GM19467 (cell line): ENCODE measurements around the gene WDR37.

ENCODE experiments used
- ATAC-seq: cut with Tn5 transposase; IDR thresholded peaks from one replicate; pipeline ENCODE4 v1.9.1; 2021; ENCODE audit warnings: mild to moderate bottlenecking, moderate library complexity; ENCODE audit not compliant: unreplicated experiment

The WDR37 gene

DNA sequence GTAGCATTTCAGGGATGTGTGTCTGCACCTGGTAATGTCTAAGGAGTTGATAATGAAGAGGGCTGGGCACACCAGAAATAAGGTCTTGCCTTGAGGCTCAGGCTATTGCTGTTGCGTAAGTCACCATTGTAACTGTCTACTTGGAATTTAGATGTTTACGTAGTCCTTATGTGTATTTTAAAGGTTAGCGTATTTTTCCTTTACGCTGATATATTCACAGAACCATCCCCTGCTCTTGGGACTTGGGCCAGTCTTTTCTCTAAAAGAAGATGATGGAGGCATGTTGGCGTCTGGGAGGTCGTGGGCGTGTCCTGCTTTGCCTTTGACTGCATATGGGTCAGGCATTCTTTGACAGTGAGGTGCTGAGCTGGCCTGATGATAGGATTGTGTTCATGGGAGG is 14.7 kb downstream of the WDR37 start:
- no peak for ATAC-seq

DNA sequence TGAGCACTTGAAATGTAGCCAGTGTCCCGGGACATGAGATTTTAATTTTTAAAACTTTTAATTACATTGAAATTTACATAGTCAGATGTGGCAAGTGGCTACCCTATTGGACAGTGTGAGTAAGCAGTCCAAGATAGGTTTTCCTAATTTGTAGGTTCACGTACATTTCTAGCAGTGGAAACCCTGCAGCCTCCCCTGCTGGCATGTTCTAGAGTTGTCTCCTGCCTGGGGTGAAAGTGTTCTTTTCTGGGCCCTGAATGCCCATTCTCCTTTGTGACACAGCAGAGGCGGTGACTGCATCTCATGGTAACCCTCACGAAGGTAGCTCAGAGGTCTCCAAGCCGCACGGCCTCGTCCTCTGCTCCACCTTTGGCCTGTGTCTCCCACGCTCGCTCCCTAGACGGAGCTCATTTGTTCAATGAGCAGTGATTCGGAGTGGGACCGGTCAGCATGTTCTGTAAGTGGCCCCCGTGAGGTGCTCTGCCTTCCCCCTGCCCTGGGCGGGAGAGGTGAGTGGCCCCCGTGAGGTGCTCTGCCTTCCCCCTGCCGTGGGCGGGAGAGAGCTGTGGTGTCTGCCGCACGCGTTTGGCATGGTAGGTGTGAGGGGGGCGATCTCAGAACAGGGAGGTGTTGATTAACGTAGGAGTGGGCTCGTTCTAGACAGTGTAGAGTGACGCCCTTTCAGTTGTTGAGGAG is 18.0 kb downstream of the WDR37 start:
- no peak for ATAC-seq

DNA sequence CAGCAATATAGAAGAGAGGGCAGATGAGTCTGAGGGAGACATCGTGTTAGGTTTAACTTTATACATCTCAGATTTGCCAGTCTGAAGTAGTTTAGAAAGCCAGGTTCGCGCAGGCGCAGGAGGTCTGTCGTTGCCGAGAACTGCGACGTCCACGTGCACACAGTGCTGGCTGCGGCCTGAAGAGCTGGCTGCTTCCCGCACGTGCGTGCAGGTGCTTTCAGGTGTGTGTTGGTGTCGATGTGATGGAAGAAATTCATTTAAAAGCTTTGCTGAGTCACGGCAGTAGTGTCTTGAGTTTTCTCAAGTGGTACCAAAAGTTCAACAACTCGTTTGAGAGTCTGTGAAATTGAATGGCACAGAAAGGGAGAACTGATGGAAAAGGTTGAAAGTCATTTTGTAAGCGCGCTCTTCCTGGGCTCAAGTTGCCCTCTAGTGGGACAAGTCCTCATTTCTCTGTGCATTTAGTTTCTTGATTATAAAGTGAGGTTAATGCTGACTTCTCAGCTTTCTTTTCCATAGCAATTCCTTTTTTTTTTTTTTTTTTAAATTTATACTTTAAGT is 18.6 kb downstream of the WDR37 start:
- no peak for ATAC-seq

DNA sequence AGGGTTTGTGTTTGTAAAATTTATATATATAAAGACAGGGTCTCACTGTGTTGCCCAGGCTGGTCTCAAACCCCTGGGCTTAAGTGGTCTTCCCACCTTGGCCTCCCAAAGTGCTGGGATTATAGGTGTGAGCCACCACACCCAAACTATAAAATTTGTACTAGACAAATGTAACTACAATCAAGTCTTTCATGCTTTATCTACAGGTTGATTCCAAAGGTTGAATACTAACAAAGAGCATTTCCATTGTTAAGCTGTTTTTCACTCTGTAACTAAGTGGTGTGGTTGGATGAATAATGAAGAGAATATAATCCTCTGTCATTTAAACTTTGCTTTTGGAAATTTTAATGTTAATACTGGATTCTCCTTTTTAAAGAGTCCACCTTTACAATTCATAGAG is 22.5 kb downstream of the WDR37 start:
- no peak for ATAC-seq

DNA sequence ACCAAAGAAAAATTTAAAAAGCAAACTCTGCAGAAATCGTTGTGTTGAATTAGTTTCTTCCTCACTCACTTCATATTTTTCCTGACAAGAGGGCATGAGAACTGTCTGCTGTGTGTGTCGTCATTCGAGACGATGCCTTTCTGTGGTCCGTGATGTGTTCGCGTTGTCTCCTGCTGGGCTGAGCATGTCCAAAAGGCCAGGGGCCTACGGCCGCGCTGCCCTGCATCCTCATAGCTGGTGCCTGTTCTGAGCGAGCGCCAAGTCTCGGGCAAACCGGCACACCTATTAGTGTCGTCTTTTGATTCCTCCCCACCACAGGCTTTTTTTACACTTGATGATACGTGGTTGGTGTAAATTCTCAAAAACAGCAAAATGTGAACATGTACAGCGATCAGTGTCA is 27.4 kb downstream of the WDR37 start:
- ATAC-seq: no peak

DNA sequence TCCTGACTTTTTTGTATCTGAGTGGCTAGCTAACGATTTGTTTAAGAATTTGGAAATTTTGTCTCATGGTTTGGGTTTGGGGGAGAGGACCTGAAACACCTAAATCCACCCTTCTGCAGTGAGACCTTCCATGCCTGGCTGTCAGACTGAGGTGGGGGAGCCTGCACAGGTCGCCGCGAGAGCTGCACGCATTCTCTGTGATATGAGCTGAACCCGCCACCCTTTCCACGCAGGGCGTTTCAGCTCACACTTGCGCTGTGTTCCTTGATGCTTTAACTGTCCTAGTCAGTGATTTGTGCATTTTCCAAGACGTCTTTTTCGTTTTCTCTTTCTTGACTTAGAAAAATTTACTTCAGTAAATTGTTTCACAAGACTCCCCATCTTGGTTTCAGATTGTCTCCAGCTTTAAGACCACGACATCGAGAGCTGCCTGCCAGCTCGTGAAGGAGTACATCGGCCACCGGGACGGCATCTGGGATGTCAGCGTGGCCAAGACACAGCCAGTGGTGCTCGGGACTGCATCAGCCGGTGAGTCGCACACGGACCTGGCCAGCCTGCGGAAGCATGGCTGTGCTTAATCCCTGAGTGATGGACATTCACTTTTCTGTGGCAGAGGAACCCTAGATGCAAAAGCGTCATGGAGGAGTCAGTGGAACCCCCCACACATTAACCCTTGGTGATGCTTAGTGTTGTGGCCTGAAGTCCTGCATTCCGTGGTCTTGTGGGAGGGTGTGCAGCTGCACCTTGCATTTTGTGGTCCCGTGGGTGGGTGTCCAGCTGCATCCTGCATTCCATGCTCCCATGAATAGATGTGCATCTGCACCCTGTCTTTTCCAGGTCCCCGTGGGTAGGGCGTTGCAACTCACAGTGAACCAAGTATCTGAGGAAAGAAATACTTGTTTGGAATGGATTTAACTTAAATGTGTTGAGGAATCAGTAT is 28.1 kb downstream of the WDR37 start:
- ATAC-seq: no peak

DNA sequence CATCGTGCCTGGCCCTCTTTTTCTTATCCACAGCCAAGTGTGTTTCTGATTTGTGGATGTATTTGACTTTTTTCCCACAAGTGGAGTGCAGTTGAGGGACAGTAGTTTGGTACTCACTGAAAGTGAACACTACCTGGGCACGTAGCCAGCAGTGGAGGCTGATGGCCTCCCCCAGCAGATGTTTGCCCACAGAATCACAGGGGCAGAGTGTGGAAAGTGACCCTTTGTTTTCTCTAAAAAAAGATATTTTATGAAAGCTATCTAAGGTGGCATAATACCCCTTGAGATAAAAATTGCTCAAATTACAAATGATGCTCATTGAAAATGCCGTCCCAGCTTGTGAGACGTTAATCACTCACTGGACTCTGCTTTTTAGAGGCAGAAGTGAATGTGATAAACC is 29.1 kb downstream of the WDR37 start:
- no peak for ATAC-seq

DNA sequence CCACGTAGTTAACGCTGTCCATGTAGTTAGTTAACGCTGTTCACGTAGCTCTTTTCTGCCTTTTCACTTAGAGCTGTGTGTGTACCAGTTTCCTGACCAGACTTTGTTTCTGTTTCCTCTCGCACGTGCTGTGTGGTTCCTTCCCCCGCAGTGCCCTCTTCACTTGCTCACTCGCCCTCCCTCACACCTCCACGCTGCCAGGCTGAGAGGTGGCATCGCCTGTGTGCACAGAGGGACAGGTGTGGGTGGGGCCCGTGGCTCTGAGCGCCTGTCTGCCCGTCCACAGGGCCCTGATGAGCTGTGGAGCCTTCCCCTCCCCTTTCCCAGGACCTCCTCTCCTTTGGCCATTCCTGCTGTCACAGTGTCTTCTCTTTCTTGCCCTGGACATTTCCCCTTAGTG is 30.6 kb downstream of the WDR37 start:
- ATAC-seq: no peak

DNA sequence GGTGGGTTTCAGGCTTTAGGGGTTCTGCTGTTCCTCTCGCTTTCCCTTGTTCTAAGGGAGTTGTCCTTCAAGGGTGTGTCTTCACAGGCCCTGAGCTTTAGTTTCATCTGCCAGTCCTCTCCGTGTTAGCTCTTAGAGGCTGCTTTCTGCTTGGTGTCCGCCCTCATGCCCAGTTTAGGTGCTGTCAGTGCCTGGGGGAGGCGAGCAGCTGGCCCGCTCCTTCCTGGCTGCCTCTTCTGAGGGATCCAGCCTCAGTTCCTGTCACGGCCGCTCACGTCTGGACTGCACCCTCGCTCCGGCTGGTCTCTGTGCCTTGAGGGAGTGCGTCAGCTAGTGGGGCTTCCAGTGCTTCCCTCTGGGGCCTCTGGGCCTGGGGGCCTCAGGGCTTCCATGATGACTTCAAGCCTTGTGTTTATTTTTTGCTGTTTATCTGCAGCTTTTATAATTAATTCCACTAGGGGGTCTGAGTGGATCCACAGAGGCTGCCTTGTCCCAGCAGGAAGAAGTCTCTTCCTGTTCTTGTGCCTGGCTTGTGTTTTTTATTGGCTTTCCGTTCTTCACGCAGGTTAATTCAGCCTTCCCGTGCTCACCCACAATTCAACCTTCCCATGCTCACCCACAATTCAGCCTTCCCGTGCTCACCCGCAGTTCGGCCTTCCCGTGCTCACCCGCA is 33.0 kb downstream of the WDR37 start:
- ATAC-seq: no peak

DNA sequence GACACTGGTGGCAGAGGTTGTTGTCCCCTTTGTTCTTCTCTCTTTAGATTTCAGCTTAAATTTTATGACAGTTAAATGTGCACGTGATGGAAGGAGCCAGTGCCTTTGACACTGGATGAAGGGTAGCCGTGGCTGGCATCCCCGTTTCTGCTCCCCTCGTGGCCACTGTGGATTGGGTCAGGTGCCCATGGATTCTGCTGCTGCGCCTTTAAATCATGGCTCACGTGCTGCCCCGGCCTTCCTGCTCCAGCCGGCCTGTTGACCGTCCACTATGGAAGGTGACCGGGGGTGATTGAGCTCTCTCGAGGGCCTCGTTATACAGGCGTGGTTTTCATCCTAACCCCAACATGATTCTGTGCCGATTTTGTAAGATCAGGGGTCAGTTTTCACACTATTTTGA is 34.5 kb downstream of the WDR37 start:
- ATAC-seq: no peak

DNA sequence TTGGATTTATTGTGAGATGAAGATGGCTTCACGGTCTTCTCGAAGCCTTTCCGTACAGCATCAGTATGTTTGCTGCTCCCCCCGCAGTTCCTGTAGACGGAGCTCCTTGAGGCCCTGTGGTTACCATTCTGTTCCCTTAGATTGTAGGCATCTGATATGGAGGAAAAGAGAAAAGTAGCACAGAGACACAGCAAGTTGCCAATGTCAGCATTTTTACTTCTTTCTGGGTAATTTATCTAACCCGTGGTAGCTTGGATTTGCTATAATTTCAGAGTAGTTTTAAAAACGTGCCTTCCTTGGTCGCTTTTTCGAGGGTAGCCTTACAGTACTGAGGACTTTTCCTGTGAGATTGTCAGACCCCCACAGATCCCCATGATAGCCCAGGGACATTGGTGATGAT is 37.5 kb downstream of the WDR37 start:
- no peak for ATAC-seq

DNA sequence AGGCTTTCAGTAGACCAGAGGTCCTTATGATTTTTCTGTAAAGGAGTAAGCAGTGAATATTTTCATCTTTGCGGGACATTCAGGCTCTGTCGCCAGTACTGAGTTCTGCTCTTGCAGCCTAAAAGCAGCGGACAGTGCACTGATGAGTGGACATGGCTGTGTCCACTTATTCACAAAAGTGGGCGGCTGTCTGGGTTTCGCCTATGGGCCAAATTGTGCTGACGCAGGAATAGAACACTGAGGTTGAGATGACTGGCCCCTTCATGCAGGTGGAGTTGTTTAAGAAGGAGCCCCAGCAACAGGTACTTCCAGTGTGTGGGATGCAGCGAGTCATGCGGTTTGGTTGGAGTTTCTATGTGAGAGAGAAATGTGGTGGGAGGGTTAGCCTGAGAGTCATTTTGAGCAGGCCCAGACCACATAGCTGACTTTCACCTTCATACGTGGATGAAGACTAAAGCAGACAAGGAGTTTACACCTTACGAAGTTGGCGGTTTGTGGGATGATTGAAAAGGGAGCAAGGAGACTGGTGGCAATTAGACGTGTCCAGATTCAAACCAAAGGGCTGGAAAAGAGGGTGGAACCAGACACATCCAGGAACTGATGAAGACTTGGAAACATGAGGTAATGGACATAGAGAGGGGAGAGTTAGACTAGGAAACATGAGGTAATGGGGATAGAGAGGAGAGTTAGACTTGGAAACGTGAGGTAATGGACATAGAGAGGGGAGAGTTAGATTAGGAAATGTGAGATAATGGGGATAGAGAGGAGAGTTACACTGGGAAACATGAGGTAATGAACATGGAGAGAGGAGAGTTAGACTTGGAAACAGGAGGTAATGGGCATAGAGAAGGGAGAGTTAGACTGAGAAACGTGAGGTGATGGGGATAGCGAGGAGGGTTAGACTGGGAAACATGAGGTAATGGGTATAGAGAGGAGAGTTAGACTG is 38.2 kb downstream of the WDR37 start:
- ATAC-seq: no peak

DNA sequence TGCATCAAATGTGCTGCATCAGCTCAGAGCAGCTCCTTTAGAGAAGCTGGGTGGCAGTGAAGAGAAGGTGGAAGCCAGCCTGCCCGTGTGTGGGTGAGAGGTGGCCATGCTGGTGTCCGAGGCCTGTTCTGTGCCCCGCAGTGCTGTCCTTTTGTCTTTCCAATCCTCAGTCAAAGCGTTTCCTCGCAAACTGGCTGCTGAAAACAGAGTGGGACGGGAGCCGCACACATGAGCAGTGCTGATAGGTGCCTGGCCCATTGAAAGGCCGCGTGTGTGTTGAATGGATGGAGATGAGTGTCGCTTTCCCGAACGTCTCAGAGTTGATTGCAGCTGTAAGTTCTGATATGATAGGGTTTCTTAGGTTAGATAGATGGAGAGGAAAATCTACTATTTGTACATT is 39.3 kb downstream of the WDR37 start:
- no peak for ATAC-seq

DNA sequence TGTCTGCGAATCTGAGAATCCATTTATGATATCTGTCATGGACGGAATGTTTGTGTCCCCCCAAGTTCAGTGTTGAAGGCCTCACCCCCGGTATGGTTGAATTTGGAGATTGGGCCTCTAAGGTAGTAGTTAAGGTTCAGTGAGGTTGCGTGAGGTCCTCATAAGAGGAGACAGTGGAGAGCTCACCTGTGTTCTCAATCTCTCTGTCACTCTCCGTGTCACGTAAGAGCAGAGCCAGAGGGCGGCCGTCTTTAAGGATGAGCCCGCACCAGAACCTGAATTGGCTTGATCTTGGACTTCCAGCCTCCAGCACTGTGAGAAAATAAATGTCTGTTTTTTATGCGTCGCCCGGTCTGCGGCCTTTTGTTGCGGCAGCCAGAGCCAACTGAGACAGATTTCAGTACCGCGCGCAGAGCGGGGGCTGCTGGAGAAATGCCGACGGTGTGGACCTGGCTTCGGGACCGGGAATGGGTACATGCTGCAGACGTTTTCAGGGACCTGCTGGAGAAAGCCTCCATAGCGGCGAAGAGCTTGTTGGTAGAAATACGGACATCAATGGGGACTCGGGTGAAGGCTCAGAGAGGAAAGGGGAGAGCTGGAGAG is 40.2 kb downstream of the WDR37 start:
- ATAC-seq: no peak

DNA sequence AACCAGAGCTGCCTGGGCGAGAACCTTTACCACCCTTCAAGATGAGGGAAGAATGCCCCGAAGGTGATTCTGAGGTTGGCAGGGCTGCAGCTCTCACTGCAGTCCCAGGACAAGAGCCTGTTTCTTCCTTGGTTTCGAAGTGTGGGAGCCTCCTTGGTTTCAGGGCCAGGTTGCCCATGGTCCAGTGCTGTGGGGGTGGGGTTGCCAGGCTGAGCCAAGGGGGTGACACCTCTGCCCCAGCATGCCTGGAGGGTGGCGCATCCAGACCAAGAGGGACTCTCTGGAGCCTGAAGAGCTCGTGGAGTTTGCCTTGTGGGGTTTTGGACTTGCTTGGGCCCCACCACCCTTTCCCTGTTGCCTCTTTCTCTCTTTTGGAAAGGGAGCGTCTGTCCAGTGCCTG is 41.3 kb downstream of the WDR37 start:
- no peak for ATAC-seq

DNA sequence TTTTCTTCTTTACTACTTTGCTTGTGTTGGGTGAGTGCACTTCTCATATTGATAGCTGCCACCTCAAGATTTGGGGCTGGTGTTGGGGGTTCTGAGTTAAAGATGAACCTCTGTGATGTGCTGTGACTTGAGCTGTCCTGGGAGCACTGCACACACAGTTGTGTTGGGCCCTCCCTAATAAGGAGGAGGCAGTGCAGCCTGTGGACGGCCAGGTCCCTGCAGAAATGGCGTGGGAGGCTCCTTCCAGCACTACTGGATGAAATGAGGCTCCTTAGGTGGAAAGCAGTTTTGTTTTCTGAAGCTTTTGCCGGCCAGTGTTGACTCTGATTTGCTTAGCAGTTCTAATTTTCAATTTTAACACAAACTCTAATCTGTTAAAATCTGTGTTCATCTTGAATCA is 44.0 kb downstream of the WDR37 start:
- no peak for ATAC-seq

DNA sequence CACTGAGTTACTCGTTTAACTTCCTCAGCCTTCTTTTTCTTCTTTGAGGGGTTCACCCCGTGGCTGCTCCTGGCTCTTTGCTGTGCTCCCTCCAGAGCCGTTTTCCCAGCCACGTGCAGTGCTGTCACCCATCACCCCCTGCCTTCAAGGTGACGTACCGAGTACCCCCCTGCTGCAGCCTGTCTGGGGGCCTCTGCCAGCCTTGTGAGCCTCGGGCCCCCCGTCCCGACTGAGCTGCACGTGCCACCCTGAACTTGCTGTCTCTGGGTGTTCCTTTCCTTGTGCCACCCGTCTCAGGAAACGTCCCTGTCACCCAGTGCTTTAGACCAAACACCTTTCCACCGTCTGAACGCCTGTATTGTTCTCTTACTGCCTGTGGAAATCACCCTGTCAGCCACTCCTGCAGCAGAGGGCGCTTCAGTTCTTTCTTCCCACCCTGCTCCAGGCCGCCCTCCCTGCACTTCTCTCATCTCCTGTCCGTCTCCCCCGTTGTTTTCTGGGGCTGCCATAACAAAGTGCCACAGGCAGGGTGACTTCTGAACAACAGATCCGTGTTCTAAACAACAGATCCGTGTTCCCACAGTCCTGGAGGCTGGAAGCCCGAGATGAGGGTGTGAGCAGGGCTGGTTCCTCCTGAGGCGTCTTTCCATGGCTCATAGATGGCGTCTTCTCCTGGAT is 44.6 kb downstream of the WDR37 start:
- ATAC-seq: no peak

DNA sequence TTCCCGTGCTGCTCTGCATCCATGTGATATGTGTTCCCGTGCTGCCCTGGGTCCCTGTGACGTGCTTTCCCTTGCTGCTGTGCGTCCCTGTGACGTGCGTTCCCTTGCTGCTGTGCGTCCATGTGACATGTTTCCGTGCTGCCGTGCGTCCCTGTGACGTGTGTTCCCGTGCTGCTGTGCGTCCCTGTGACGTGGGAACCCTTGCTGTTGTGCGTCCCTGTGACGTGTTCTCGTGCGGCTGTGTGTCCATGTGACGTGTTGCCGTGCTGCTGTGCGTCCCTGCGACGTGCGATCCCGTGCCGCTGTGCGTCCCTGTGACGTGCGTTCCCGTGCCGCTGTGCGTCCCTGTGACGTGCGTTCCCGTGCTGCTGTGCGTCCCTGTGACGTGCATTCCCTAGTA is 45.8 kb downstream of the WDR37 start:
- no peak for ATAC-seq

DNA sequence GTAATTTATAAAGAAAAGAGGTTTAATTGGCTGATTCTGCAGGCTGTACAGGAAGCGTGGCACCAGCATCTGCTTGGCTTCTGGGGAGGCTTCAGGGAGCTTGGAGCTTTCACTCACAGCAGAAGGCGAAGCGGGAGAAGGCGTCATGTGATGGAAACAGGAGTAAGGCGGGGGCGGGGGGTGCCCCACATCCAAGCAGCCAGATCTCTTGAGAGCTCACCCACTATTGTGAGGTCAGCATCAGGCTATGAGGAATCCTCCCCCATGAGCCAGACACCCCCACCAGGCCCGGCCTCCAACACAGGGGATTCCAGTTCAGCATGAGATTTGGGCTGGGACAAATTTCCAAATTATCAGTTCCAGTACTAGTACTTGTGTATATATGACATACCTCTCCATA is 46.2 kb downstream of the WDR37 start:
- no peak for ATAC-seq
